PFSK-1 (cell line): ENCODE results near the gene TPX2.
A peak's percentile ranks its signal among the peaks of the same experiment; 100 is the strongest.

ENCODE experiments used
- FOXP2 ChIP-seq: optimal IDR thresholded peaks from 2 replicates; pipeline ENCODE3; 2011; ENCODE audit warnings: borderline replicate concordance, control low read depth, inconsistent platforms; ENCODE audit not compliant: insufficient read depth; ENCODE audit errors: extremely low read length, extremely low read depth
- POLR2AphosphoS5 ChIP-seq: IDR thresholded peaks from 2 replicates; pipeline ENCODE4 v1.6.1; 2012; ENCODE audit warnings: low read depth, mild to moderate bottlenecking, control low read depth, low read length, moderate library complexity
- SIN3A ChIP-seq: IDR thresholded peaks from 2 replicates; pipeline ENCODE4 v1.6.1; 2012; ENCODE audit warnings: mild to moderate bottlenecking, low read length, moderate library complexity, borderline replicate concordance; ENCODE audit not compliant: insufficient read depth
- TAF1 ChIP-seq: IDR thresholded peaks from 2 replicates; pipeline ENCODE4 v1.6.1; 2012; ENCODE audit warnings: low read length, control low read depth, borderline replicate concordance; ENCODE audit not compliant: insufficient read depth
- TF ChIP-seq, protein P1 (sequence below), 2 experiments: IDR thresholded peaks; 2 replicates each; pipeline versions ENCODE4 v1.6.1 to v1.8.0; 2011 to 2012; ENCODE audit warnings: low read depth in 2 of 2, low read length in 2 of 2, control low read depth in 1 of 2, inconsistent platforms in 1 of 2, mild to moderate bottlenecking in 1 of 2, moderate library complexity in 1 of 2; ENCODE audit not compliant: insufficient read depth in 1 of 2

- TF ChIP-seq TAF1: peak; percentile 47; the same call in 1 of the 2 replicates
- TF ChIP-seq, protein P1, sequence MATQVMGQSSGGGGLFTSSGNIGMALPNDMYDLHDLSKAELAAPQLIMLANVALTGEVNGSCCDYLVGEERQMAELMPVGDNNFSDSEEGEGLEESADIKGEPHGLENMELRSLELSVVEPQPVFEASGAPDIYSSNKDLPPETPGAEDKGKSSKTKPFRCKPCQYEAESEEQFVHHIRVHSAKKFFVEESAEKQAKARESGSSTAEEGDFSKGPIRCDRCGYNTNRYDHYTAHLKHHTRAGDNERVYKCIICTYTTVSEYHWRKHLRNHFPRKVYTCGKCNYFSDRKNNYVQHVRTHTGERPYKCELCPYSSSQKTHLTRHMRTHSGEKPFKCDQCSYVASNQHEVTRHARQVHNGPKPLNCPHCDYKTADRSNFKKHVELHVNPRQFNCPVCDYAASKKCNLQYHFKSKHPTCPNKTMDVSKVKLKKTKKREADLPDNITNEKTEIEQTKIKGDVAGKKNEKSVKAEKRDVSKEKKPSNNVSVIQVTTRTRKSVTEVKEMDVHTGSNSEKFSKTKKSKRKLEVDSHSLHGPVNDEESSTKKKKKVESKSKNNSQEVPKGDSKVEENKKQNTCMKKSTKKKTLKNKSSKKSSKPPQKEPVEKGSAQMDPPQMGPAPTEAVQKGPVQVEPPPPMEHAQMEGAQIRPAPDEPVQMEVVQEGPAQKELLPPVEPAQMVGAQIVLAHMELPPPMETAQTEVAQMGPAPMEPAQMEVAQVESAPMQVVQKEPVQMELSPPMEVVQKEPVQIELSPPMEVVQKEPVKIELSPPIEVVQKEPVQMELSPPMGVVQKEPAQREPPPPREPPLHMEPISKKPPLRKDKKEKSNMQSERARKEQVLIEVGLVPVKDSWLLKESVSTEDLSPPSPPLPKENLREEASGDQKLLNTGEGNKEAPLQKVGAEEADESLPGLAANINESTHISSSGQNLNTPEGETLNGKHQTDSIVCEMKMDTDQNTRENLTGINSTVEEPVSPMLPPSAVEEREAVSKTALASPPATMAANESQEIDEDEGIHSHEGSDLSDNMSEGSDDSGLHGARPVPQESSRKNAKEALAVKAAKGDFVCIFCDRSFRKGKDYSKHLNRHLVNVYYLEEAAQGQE (IDR thresholded peaks at IDR 0.05; ENCODE audit: insufficient read depth in 1 of 2, low read depth in 2 of 2, low read length in 2 of 2): 0 out of 4 replicates have a peak, but pooled peaks of 1 of the 2 experiments have one; percentile 33
- TF ChIP-seq SIN3A: peak; percentile 75; the same call in 1 of the 2 replicates
- no peak for TF ChIP-seq POLR2AphosphoS5
- peak; percentile 96 for TF ChIP-seq FOXP2
These were observed 97.1 kb downstream of the TPX2 start for GRCh38 chr20:31835977-31836852.
